MM.1S (cell line): ENCODE results near the gene PITPNM1.

ENCODE experiments used
- DNase-seq: peaks from one replicate; pipeline ENCODE4 v3.0.0-alpha.2; 2015
- H2AFZ ChIP-seq: fragments of 300-600 bp; sonication (generic); 2 replicates; pipeline ENCODE4 v1.6.0; 2016; ENCODE audit warnings: antibody characterized with exemption, low read length
- H3F3A ChIP-seq: fragments of 300-600 bp; sonication (generic); 2 replicates; pipeline ENCODE4 v1.6.1; 2016; ENCODE audit warnings: mild to moderate bottlenecking, antibody characterized with exemption, low read length, moderate library complexity, mixed read lengths; ENCODE audit not compliant: insufficient read depth
- H3K27ac ChIP-seq: fragments of 300-600 bp; sonication (generic); 2 replicates; pipeline ENCODE4 v1.5.1; 2016; ENCODE audit warnings: mild to moderate bottlenecking, low read length
- H3K27me3 ChIP-seq: fragments of 300-600 bp; sonication (generic); replicated peaks from 2 replicates; pipeline ENCODE4 v1.6.0; 2016; ENCODE audit warnings: low read length; ENCODE audit not compliant: insufficient read depth
- H3K36me3 ChIP-seq: fragments of 300-600 bp; sonication (generic); replicated peaks from 2 replicates; pipeline ENCODE4 v1.6.1; 2016; ENCODE audit warnings: mild to moderate bottlenecking, low read length, mixed read lengths; ENCODE audit not compliant: insufficient read depth
- H3K4me1 ChIP-seq: fragments of 300-600 bp; sonication (generic); 2 replicates; pipeline ENCODE4 v1.6.1; 2016; ENCODE audit warnings: low read length, mixed read lengths
- H3K4me2 ChIP-seq: fragments of 300-600 bp; sonication (generic); 2 replicates; pipeline ENCODE4 v1.6.0; 2016; ENCODE audit warnings: low read depth, low read length
- H3K4me3 ChIP-seq: fragments of 300-600 bp; sonication (generic); 2 replicates; pipeline ENCODE4 v1.5.1; 2016; ENCODE audit warnings: low read length, mixed read lengths
- H3K79me2 ChIP-seq: fragments of 300-600 bp; sonication (generic); 2 replicates; pipeline ENCODE4 v1.6.1; 2016; ENCODE audit warnings: mixed run types, low read length, mixed read lengths
- H3K9ac ChIP-seq: fragments of 300-600 bp; sonication (generic); 2 replicates; pipeline ENCODE4 v1.6.1; 2016; ENCODE audit warnings: low read length, mixed read lengths
- H3K9me2 ChIP-seq: fragments of 300-600 bp; sonication (generic); replicated peaks from 2 replicates; pipeline ENCODE4 v1.6.1; 2016; ENCODE audit warnings: mild to moderate bottlenecking, low read length, mixed read lengths; ENCODE audit not compliant: insufficient read depth
- H3K9me3 ChIP-seq: fragments of 300-600 bp; sonication (generic); replicated peaks from 2 replicates; pipeline ENCODE4 v1.6.1; 2016; ENCODE audit warnings: mild to moderate bottlenecking, low read length, mixed read lengths; ENCODE audit not compliant: insufficient read depth
- H4K20me1 ChIP-seq: fragments of 300-600 bp; sonication (generic); 2 replicates; pipeline ENCODE4 v1.6.1; 2016; ENCODE audit warnings: mild to moderate bottlenecking, low read length, moderate library complexity, mixed read lengths; ENCODE audit not compliant: insufficient read depth
- CTCF ChIP-seq: fragments of 300-600 bp; sonication (generic); IDR thresholded peaks from 2 replicates; pipeline ENCODE4 v1.5.1; 2016; ENCODE audit warnings: antibody characterized with exemption, low read length, mixed read lengths
- EZH2 ChIP-seq: fragments of 300-600 bp; sonication (generic); optimal IDR thresholded peaks from 2 replicates; pipeline ENCODE3; 2017; ENCODE audit warnings: low read depth, mild to moderate bottlenecking, antibody characterized with exemption, low read length, mixed read lengths
- EZH2phosphoT487 ChIP-seq: fragments of 300-600 bp; sonication (generic); IDR thresholded peaks from 2 replicates; pipeline ENCODE4 v1.6.1; 2018; ENCODE audit warnings: antibody characterized with exemption, low read length

Gene PITPNM1

GRCh38 chr11:67458266-67458665, 46.9 kb downstream of the PITPNM1 start:
- H3K9ac ChIP-seq: no peak overlapping the region
- H3K4me1 ChIP-seq: 0 out of 2 replicates have a peak, but pooled peaks cover 5% of the 10 kb centered on the region
- no peaks in the 10 kb centered on the region for H3K9me3 ChIP-seq
- peaks cover 9% of the 10 kb centered on the region for H3F3A ChIP-seq
- no peaks in the 10 kb centered on the region for H3K27me3 ChIP-seq
- no peaks in the 10 kb centered on the region for H3K79me2 ChIP-seq
- no peaks in the 10 kb centered on the region for H3K36me3 ChIP-seq
- DNase-seq: no peak
- H2AFZ ChIP-seq: no peak overlapping the region
- TF ChIP-seq EZH2phosphoT487: no peak
- H4K20me1 ChIP-seq: no peaks in the 10 kb centered on the region
- no peak overlapping the region for H3K4me2 ChIP-seq
- H3K4me3 ChIP-seq: no peak overlapping the region
- H3K27ac ChIP-seq: no peak overlapping the region
- no peaks in the 10 kb centered on the region for H3K9me2 ChIP-seq

- H3K27me3 ChIP-seq: no peaks in the 10 kb centered on the region
- DNase-seq: no peak
- H3F3A ChIP-seq: peaks cover 9% of the 10 kb centered on the region
- no peak overlapping the region for H2AFZ ChIP-seq
- no peak overlapping the region for H3K4me2 ChIP-seq
- H3K9ac ChIP-seq: no peak overlapping the region
- H3K79me2 ChIP-seq: no peaks in the 10 kb centered on the region
- TF ChIP-seq EZH2 (no peak), CTCF (no peak), EZH2phosphoT487 (no peak)
- no peak overlapping the region for H3K27ac ChIP-seq
- H3K36me3 ChIP-seq: no peaks in the 10 kb centered on the region
- no peaks in the 10 kb centered on the region for H4K20me1 ChIP-seq
- no peak overlapping the region for H3K4me3 ChIP-seq
- no peaks in the 10 kb centered on the region for H3K9me3 ChIP-seq
- H3K9me2 ChIP-seq: no peaks in the 10 kb centered on the region
- H3K4me1 ChIP-seq: 0 out of 2 replicates have a peak, but pooled peaks cover 5% of the 10 kb centered on the region
Observed at GRCh38 chr11:67457453-67457852, 47.7 kb downstream of the PITPNM1 start.

GRCh38 chr11:67456068-67456705, 49.0 kb downstream of the PITPNM1 start:
- DNase-seq: no peak
- Histone ChIP-seq H3K9me2 (no peaks in the 10 kb centered on the region), H3K36me3 (no peaks in the 10 kb centered on the region)

More at GRCh38 chr11:67456068-67456705, 49.0 kb downstream of the PITPNM1 start:
- H3F3A ChIP-seq: peaks cover 7% of the 10 kb centered on the region
- no peaks in the 10 kb centered on the region for H3K79me2 ChIP-seq
- H3K4me3 ChIP-seq: no peak overlapping the region
- no peaks in the 10 kb centered on the region for H3K27me3 ChIP-seq
- H2AFZ ChIP-seq: no peak overlapping the region
- H3K4me1 ChIP-seq: 0 out of 2 replicates have a peak, but pooled peaks cover 5% of the 10 kb centered on the region
- no peak overlapping the region for H3K27ac ChIP-seq
- no peaks in the 10 kb centered on the region for H3K9me3 ChIP-seq
- no peak overlapping the region for H3K4me2 ChIP-seq
- no peak overlapping the region for H3K9ac ChIP-seq
- no peaks in the 10 kb centered on the region for H4K20me1 ChIP-seq
- TF ChIP-seq CTCF: no peak
- TF ChIP-seq EZH2: no peak
- TF ChIP-seq EZH2phosphoT487: no peak
